ENCODE data around the gene LAMA2.

DNA sequence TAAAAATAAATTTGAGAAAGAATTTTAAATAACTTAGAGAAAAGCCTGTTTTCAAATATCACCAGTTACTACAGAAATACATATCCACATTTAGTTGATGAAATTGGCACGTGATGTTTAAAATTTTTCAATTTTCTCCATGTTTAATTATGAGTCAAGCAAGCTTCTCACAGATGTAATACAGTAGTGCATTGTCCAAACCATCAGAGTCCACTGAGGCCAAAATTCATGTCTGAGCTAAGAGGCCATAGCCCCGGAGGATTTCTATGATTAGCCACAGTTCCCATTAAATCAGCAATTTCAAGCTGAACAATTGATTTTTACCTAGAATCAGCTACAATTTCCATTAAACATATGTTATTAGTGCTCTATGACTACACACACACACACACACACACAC lies 387.0 kb downstream of the LAMA2 start:
- TF ChIP-seq, protein P1, sequence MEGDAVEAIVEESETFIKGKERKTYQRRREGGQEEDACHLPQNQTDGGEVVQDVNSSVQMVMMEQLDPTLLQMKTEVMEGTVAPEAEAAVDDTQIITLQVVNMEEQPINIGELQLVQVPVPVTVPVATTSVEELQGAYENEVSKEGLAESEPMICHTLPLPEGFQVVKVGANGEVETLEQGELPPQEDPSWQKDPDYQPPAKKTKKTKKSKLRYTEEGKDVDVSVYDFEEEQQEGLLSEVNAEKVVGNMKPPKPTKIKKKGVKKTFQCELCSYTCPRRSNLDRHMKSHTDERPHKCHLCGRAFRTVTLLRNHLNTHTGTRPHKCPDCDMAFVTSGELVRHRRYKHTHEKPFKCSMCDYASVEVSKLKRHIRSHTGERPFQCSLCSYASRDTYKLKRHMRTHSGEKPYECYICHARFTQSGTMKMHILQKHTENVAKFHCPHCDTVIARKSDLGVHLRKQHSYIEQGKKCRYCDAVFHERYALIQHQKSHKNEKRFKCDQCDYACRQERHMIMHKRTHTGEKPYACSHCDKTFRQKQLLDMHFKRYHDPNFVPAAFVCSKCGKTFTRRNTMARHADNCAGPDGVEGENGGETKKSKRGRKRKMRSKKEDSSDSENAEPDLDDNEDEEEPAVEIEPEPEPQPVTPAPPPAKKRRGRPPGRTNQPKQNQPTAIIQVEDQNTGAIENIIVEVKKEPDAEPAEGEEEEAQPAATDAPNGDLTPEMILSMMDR (IDR thresholded peaks at IDR 0.05): no peak
- TF ChIP-seq POLR2A (IDR thresholded peaks at IDR 0.05): no peak
